Measurements from ENCODE around the gene NUP210.
"Not testable (repeated sequence)": the region's sequence is repeated elsewhere in the genome, so short reads cannot be mapped to it uniquely, and the experiment has no call there.

Gene NUP210

GRCh38 chr3:13406190-13406589 is 13.9 kb downstream of the NUP210 start:
- DNase-seq (ENCODE audit: low spot score), result no peak

GRCh38 chr3:13405614-13406013 is 14.5 kb downstream of the NUP210 start:
- DNase-seq (ENCODE audit: low spot score), result no peak

GRCh38 chr3:13404626-13405452 is 15.3 kb downstream of the NUP210 start:
- DNase-seq (ENCODE audit: low spot score), result no peak

GRCh38 chr3:13403847-13404246 is 16.3 kb downstream of the NUP210 start:
- DNase-seq (ENCODE audit: low spot score), result peak; percentile 22

- DNase-seq (ENCODE audit: low spot score), result no peak
Observed at GRCh38 chr3:13403213-13403819, 16.8 kb downstream of the NUP210 start.

- DNase-seq (ENCODE audit: low spot score), result no peak
Observed at GRCh38 chr3:13401149-13401548, 19.0 kb downstream of the NUP210 start.

GRCh38 chr3:13400114-13400673 is 19.9 kb downstream of the NUP210 start:
- no peak for DNase-seq (ENCODE audit: low spot score)

GRCh38 chr3:13399603-13400002 is 20.5 kb downstream of the NUP210 start:
- DNase-seq (ENCODE audit: low spot score), result no peak

- no peak for DNase-seq (ENCODE audit: low spot score)
Observed at GRCh38 chr3:13397316-13397715, 22.8 kb downstream of the NUP210 start.

GRCh38 chr3:13394363-13394762 is 25.8 kb downstream of the NUP210 start:
- DNase-seq (ENCODE audit: low spot score), result no peak

GRCh38 chr3:13393427-13394360 is 26.4 kb downstream of the NUP210 start:
- no peak for DNase-seq (ENCODE audit: low spot score)

GRCh38 chr3:13391308-13391707 is 28.8 kb downstream of the NUP210 start:
- no peak for DNase-seq (ENCODE audit: low spot score)

GRCh38 chr3:13389378-13389777 is 30.7 kb downstream of the NUP210 start:
- DNase-seq (ENCODE audit: low spot score), result no peak

GRCh38 chr3:13388816-13389215 is 31.3 kb downstream of the NUP210 start:
- no peak for DNase-seq (ENCODE audit: low spot score)

- DNase-seq (ENCODE audit: low spot score), result no peak
Observed at GRCh38 chr3:13385373-13385965, 34.7 kb downstream of the NUP210 start.

GRCh38 chr3:13380971-13381370 is 39.2 kb downstream of the NUP210 start:
- DNase-seq (ENCODE audit: low spot score), result no peak

GRCh38 chr3:13379201-13379830 is 40.8 kb downstream of the NUP210 start:
- no peak for DNase-seq (ENCODE audit: low spot score)

- no peak for DNase-seq (ENCODE audit: low spot score)
Observed at GRCh38 chr3:13378155-13378554, 42.0 kb downstream of the NUP210 start.

GRCh38 chr3:13377741-13378140 is 42.4 kb downstream of the NUP210 start:
- DNase-seq (ENCODE audit: low spot score), result not testable (repeated sequence)

GRCh38 chr3:13377021-13377420 is 43.1 kb downstream of the NUP210 start:
- no peak for DNase-seq (ENCODE audit: low spot score)

GRCh38 chr3:13376091-13376490 is 44.0 kb downstream of the NUP210 start:
- DNase-seq (ENCODE audit: low spot score), result no peak
